ENCODE measurements around the gene RO60. TPM values are rescaled to one million over a fixed set of nuclear protein-coding genes. Genes with fewer than 3 reads are reported as not detected.
A peak's percentile ranks its signal among the peaks of the same experiment; 100 is the strongest.

The RO60 gene
- total RNA-seq, 1 donor from 2014 or later: 68.7 TPM

GRCh38 chr1:193068013-193068412, 8.6 kb downstream of the RO60 start:
- H3K27ac Mint-ChIP-seq: no peak overlapping the region
- no peak overlapping the region for H3K4me3 Mint-ChIP-seq
- intact Hi-C loops (cut with micrococcal nuclease): loop anchor here (1.0 kb wide), 1 partner anchor 8 kb away; no protein-coding TSS in a partner anchor
- peaks cover 23% of the 10 kb centered on the region for H3K36me3 Mint-ChIP-seq (ENCODE audit: low read depth)
- DNase-seq (ENCODE audit: low spot score): no peak
- H3K9me3 Mint-ChIP-seq: no peaks in the 10 kb centered on the region
- H3K27me3 Mint-ChIP-seq (ENCODE audit: insufficient read depth): no peaks in the 10 kb centered on the region
- peaks cover 70% of the 10 kb centered on the region for H3K4me1 Mint-ChIP-seq (ENCODE audit: low read depth)

DNA sequence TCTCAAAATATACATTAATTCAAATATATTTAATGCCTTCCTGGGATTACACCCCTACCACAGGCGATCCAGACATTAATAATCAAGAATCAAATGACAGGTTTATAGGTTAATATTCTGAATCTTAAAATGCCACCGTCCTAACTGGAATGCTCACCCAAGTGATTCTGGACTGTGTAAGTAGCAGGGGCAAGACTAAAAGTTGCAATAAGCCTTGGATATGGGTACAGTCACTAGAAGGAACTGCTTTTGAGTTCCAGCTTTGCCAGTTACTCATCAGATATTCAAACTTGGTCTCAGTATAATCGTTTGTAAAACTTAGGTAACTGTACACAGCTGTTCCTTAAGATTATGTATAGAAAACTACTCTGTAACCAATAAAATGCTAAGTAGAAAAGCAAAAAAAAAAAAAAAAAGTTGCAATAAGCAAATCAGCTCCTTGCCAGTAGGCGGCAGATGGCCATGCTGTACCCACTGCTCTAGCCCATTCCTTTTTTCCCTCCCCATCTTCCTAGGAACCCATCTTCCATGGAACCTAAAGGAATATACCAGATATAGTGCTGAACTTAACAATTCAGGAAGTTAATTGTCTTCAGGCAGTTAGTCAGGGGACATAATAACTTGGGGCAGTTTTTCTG, 10.5 kb downstream of the RO60 start:
- H3K27me3 Mint-ChIP-seq (ENCODE audit: insufficient read depth): no peaks in the 10 kb centered on the region

DNA sequence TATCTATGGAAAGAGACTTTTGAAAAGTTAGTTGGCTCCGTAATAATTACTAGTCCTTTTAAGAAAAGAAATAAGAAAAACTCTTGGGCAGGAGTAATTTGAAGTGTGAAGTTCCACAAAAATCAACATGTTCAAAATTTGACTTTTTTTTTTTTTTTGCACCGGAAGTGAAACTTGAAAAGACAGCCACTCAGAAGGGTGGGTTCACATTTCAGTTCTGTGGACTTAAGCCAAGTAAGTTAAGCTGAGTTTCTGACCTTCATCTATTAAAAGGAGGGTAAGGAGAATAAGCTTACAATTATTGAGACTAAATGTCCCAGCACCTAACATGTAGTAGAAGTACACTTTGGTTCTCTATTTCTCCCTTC, 11.0 kb downstream of the RO60 start:
- Mint-ChIP-seq H3K9me3 (no peaks in the 10 kb centered on the region), H3K27me3 (ENCODE audit: insufficient read depth) (no peaks in the 10 kb centered on the region), H3K27ac (no peak overlapping the region), H3K4me1 (ENCODE audit: low read depth) (peaks cover 49% of the 10 kb centered on the region), H3K4me3 (peak overlapping the region; percentile 5), H3K36me3 (ENCODE audit: low read depth) (peaks cover 27% of the 10 kb centered on the region)
- intact Hi-C loops (cut with micrococcal nuclease): no loop called here
- DNase-seq (ENCODE audit: low spot score): no peak

More for the DNA sequence above, 10.5 kb downstream of the RO60 start:
- intact Hi-C loops (cut with micrococcal nuclease): no loop called here
- Mint-ChIP-seq H3K4me1 (ENCODE audit: low read depth) (peaks cover 54% of the 10 kb centered on the region), H3K9me3 (no peaks in the 10 kb centered on the region), H3K36me3 (ENCODE audit: low read depth) (peaks cover 25% of the 10 kb centered on the region), H3K4me3 (peak overlapping the region; percentile 5), H3K27ac (no peak overlapping the region)
- DNase-seq (ENCODE audit: low spot score): no peak

DNA sequence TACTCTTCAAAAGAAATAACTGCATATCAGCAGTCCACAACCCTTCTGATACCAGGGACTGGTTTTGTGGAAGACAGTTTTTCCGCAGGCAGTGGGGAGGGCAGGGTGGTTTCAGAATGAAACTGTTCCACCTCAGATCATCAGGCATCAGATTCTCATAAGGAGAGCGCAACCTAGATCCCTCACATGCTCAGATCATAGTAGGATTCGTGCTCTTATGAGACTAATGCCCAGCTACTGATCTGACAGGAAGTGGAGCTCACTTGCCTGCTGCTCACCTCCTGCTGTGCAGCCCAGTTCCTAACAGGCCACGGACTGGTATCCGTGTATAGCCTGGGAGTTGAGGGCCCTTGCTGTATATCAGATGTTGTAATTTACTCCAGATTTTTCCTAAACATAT, 11.5 kb downstream of the RO60 start:
- H3K27me3 Mint-ChIP-seq (ENCODE audit: insufficient read depth): no peaks in the 10 kb centered on the region
- intact Hi-C loops (cut with micrococcal nuclease): no loop called here
- DNase-seq (ENCODE audit: low spot score): no peak
- peaks cover 44% of the 10 kb centered on the region for H3K4me1 Mint-ChIP-seq (ENCODE audit: low read depth)
- H3K9me3 Mint-ChIP-seq: no peaks in the 10 kb centered on the region
- no peak overlapping the region for H3K27ac Mint-ChIP-seq
- peaks cover 31% of the 10 kb centered on the region for H3K36me3 Mint-ChIP-seq (ENCODE audit: low read depth)
- H3K4me3 Mint-ChIP-seq: no peak overlapping the region

DNA sequence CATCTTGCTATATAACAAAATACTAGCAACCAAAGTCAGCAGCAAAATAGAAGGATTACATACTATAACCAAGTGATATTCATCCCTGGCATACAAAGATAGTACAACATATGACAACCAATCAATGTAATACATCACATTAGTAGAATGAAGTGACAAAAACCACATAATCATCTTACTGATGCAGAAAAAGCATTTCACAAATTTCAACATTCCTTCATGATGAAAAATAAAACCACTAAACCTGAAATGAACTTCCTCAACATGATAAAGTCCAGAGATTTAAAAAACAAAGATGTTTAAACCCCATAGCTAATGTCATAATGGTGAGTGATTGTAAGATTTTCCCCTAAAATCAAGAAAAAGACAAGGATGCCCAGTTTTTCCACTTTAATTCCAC, 18.6 kb downstream of the RO60 start:
- peaks cover 10% of the 10 kb centered on the region for H3K9me3 Mint-ChIP-seq
- H3K27me3 Mint-ChIP-seq (ENCODE audit: insufficient read depth): no peaks in the 10 kb centered on the region
- no peak for DNase-seq (ENCODE audit: low spot score)
- H3K36me3 Mint-ChIP-seq (ENCODE audit: low read depth): peaks cover 56% of the 10 kb centered on the region
- no peaks in the 10 kb centered on the region for H3K4me1 Mint-ChIP-seq (ENCODE audit: low read depth)
- intact Hi-C loops (cut with micrococcal nuclease): no loop called here
- H3K27ac Mint-ChIP-seq: no peak overlapping the region
- H3K4me3 Mint-ChIP-seq: no peak overlapping the region

GRCh38 chr1:193079187-193079586, 19.8 kb downstream of the RO60 start:
- no peak for DNase-seq (ENCODE audit: low spot score)
- intact Hi-C loops (cut with micrococcal nuclease): no loop called here
- H3K36me3 Mint-ChIP-seq (ENCODE audit: low read depth): peaks cover 64% of the 10 kb centered on the region
- H3K4me1 Mint-ChIP-seq (ENCODE audit: low read depth): no peaks in the 10 kb centered on the region
- H3K4me3 Mint-ChIP-seq: no peak overlapping the region
- no peaks in the 10 kb centered on the region for H3K27me3 Mint-ChIP-seq (ENCODE audit: insufficient read depth)
- H3K27ac Mint-ChIP-seq: no peak overlapping the region
- peaks cover 10% of the 10 kb centered on the region for H3K9me3 Mint-ChIP-seq

- Mint-ChIP-seq H3K27ac (no peak overlapping the region), H3K4me3 (no peak overlapping the region), H3K27me3 (ENCODE audit: insufficient read depth) (no peaks in the 10 kb centered on the region), H3K9me3 (no peaks in the 10 kb centered on the region), H3K36me3 (ENCODE audit: low read depth) (peaks cover 41% of the 10 kb centered on the region), H3K4me1 (ENCODE audit: low read depth) (no peaks in the 10 kb centered on the region)
- intact Hi-C loops (cut with micrococcal nuclease): no loop called here
- no peak for DNase-seq (ENCODE audit: low spot score)
These were observed 24.1 kb downstream of the RO60 start for GRCh38 chr1:193083365-193084088.

DNA sequence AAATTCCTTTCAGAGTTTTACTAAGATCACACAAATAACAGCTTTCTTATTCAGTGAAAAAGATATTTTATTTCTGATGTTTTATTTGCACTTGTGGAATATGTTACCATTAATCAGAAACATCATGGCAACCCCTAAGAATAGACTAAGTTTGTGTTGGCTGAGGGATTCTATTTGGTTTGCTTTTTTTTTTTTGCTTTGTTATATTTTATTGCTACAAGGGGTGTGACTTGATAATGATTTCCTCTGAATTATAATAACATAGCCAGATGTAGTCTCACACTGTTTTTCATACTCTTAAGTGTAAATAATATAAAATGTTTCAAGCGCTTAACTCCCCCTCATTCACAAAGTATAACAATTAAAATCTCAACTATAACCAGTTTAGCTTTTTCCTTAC, 25.9 kb downstream of the RO60 start:
- peaks cover 29% of the 10 kb centered on the region for H3K36me3 Mint-ChIP-seq (ENCODE audit: low read depth)
- H3K27me3 Mint-ChIP-seq (ENCODE audit: insufficient read depth): no peaks in the 10 kb centered on the region
- intact Hi-C loops (cut with micrococcal nuclease): no loop called here
- no peaks in the 10 kb centered on the region for H3K9me3 Mint-ChIP-seq
- no peak overlapping the region for H3K27ac Mint-ChIP-seq
- DNase-seq (ENCODE audit: low spot score): no peak
- no peaks in the 10 kb centered on the region for H3K4me1 Mint-ChIP-seq (ENCODE audit: low read depth)
- no peak overlapping the region for H3K4me3 Mint-ChIP-seq

DNA sequence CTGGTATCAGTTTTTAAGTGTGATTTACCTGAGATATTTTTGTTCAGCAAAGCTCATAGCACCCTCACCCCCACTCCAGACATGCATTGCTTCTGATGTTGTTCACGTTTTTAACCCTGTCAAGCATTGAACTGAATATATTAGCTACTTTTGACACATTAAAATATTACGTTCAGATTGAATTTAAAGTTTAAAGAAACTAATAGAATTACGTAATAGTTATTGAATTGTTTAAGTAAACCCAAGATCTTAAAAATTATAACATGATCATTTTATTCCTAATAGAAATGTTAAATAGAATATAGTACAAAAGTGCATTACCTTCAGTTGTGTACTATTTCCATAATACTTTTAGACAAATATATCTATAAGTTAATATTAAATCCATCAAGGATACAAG, 26.9 kb downstream of the RO60 start:
- H3K27me3 Mint-ChIP-seq (ENCODE audit: insufficient read depth): no peaks in the 10 kb centered on the region
- intact Hi-C loops (cut with micrococcal nuclease): no loop called here
- H3K9me3 Mint-ChIP-seq: no peaks in the 10 kb centered on the region
- H3K4me1 Mint-ChIP-seq (ENCODE audit: low read depth): no peaks in the 10 kb centered on the region
- no peak overlapping the region for H3K4me3 Mint-ChIP-seq
- peaks cover 24% of the 10 kb centered on the region for H3K36me3 Mint-ChIP-seq (ENCODE audit: low read depth)
- H3K27ac Mint-ChIP-seq: no peak overlapping the region
- no peak for DNase-seq (ENCODE audit: low spot score)

DNA sequence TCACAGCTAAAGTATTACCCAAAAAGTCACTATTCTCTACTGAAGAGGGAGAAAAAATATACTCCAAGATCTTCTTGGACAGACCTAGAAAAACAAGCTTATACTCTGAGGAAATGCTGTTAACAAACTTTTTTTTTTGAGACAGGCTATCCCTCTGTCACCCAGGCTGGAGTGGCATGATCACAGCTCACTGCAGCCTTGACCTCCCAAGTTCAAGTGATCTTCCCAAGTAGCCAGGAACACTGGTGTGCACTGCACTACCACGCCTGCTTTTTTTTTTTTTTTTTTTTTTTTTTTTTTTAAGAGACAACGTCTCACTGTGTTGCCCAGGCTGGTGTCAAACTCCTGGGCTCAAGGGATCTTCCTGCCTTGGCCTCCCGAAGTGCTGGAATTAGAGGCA, 28.5 kb downstream of the RO60 start:
- no peaks in the 10 kb centered on the region for H3K9me3 Mint-ChIP-seq
- H3K36me3 Mint-ChIP-seq (ENCODE audit: low read depth): peaks cover 18% of the 10 kb centered on the region
- intact Hi-C loops (cut with micrococcal nuclease): no loop called here

GRCh38 chr1:193090865-193091264, 31.5 kb downstream of the RO60 start:
- H3K4me3 Mint-ChIP-seq: no peak overlapping the region
- intact Hi-C loops (cut with micrococcal nuclease): no loop called here
- peaks cover 13% of the 10 kb centered on the region for H3K36me3 Mint-ChIP-seq (ENCODE audit: low read depth)

More for the DNA sequence above, 28.5 kb downstream of the RO60 start:
- DNase-seq (ENCODE audit: low spot score): no peak
- H3K27me3 Mint-ChIP-seq (ENCODE audit: insufficient read depth): no peaks in the 10 kb centered on the region
- H3K4me3 Mint-ChIP-seq: no peak overlapping the region
- H3K27ac Mint-ChIP-seq: no peak overlapping the region
- no peaks in the 10 kb centered on the region for H3K4me1 Mint-ChIP-seq (ENCODE audit: low read depth)

DNA sequence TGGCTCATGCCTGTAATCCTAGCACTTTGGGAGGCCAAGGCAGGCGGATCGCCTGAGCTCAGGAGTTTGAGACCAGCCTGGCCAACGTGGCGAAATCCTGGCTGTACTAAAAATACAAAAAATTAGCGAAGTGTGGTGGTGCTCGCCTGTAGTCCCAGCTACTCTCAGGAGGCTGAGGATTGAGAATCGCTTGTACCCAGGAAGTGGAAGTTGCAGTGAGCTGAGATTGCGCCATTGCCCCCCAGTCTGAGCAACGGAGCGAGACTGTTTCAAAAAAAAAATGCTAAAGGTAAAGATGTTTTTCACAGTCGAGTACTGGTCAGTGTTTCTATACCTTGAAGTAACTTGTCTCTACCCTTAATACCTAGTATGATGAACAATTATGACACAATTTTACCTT, 34.7 kb downstream of the RO60 start:
- peaks cover 5% of the 10 kb centered on the region for H3K4me1 Mint-ChIP-seq (ENCODE audit: low read depth)
- intact Hi-C loops (cut with micrococcal nuclease): no loop called here

More at GRCh38 chr1:193090865-193091264, 31.5 kb downstream of the RO60 start:
- H3K27me3 Mint-ChIP-seq (ENCODE audit: insufficient read depth): no peaks in the 10 kb centered on the region
- no peak for DNase-seq (ENCODE audit: low spot score)
- no peak overlapping the region for H3K27ac Mint-ChIP-seq
- no peaks in the 10 kb centered on the region for H3K9me3 Mint-ChIP-seq
- H3K4me1 Mint-ChIP-seq (ENCODE audit: low read depth): no peaks in the 10 kb centered on the region

GRCh38 chr1:193102662-193103061, 43.2 kb downstream of the RO60 start:
- H3K27me3 Mint-ChIP-seq (ENCODE audit: insufficient read depth): peaks cover 5% of the 10 kb centered on the region

More for the DNA sequence above, 34.7 kb downstream of the RO60 start:
- no peak for DNase-seq (ENCODE audit: low spot score)
- Mint-ChIP-seq H3K27ac (no peak overlapping the region), H3K9me3 (no peaks in the 10 kb centered on the region), H3K36me3 (ENCODE audit: low read depth) (peaks cover 25% of the 10 kb centered on the region), H3K27me3 (ENCODE audit: insufficient read depth) (no peaks in the 10 kb centered on the region), H3K4me3 (no peak overlapping the region)

More at GRCh38 chr1:193102662-193103061, 43.2 kb downstream of the RO60 start:
- H3K27ac Mint-ChIP-seq: no peak overlapping the region
- H3K9me3 Mint-ChIP-seq: no peaks in the 10 kb centered on the region
- H3K36me3 Mint-ChIP-seq (ENCODE audit: low read depth): peaks cover 16% of the 10 kb centered on the region
- H3K4me3 Mint-ChIP-seq: no peak overlapping the region
- H3K4me1 Mint-ChIP-seq (ENCODE audit: low read depth): peaks cover 24% of the 10 kb centered on the region
- intact Hi-C loops (cut with micrococcal nuclease): no loop called here
- no peak for DNase-seq (ENCODE audit: low spot score)
